DMS153 treated with DMSO at 0.1 percent for 48 hours (cell line): ENCODE results near the gene OGN.
"Not testable (repeated sequence)": the region's sequence is repeated elsewhere in the genome, so short reads cannot be mapped to it uniquely, and the experiment has no call there.

ENCODE experiments used
- DNase-seq: peaks from one replicate; lab custom pipeline; 2025; ENCODE audit not compliant: unreplicated experiment; lab: John Stamatoyannopoulos, UW

The OGN gene, protein sequence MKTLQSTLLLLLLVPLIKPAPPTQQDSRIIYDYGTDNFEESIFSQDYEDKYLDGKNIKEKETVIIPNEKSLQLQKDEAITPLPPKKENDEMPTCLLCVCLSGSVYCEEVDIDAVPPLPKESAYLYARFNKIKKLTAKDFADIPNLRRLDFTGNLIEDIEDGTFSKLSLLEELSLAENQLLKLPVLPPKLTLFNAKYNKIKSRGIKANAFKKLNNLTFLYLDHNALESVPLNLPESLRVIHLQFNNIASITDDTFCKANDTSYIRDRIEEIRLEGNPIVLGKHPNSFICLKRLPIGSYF

DNA sequence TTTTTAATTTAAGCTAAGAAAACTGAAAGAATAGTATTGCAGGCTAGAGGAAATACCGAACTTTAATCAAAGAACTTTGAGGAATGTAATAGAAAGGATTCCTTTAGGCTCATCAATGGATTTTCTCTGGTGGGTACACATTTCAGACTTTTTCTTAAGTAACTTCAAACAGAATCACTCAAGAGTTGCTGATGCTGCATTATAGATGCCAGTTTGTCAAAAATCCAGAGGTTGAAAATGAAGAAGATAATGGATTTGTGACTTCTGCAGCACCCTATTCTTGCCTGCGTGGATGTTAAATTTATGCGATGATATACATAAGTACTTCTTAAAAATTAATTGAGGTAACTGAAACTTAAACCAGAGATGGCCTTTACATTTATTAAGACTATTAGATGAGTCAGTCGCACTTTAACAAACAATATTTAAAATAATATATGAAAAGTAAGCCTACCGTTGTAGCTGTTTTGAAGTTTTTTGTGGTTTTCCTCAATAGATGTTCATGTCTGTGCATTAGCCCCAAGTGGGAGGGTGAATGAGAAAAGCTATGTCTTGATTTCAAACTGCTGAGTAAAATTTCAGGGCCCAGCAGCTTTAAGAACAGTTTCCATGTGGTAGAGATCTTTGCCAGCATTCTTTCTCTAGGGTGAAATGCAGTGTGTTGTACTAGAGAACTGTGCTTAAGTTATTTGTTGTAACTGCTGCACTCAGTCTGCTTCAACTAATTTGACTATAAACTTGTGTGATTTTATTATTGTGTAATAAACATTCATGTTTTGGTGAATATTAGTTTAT, at the start of gene OGN:
Gene OGN, minus strand, starts transcription at position 537 of the 795 bp plus-strand sequence. CDS start 1,171 bp downstream, outside the sequence.
- DNase-seq = no peak

DNA sequence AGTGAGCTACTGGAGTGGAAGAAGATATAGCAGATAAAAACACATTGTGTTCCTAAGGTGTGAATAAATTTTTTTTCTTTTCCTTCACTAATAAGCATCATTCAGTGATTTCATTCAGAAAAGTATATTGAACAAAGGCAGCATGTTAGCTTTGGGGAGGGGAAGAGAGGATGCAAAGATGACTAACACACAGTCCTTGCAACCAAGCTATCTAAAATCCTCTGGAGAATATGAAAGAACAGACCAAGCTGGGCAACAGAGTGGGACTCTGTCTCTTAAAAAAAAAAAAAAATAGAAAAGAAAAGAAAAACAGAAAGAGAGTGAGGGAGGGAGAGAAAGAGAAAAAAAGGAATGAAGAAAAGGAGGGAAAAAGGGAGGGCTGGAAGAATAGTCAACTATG, 42.2 kb upstream of the OGN start:
- DNase-seq = no peak

DNA sequence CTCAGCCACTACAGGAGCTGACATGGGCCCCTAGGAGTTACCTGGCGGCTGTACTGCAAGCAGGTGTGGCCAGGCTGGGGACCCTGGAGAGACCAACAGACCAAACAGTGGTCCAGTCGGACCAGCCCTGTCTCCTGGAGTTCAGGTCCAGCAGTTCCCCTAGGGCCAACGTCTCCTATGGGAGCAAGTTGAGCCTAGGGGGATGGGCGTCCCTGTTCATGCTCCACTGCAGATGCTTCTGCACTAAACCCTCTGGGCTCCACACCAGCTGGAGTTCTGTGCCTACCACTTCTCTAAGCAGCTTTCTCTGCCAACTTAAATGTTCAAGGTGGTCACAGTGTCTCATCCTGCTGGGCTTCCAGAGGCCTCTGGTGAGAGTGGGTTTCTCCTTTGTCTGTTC, 40.5 kb upstream of the OGN start:
- no peak for DNase-seq

- DNase-seq = no peak
Observed at GRCh38 chr9:92440751-92441046, 36.3 kb upstream of the OGN start.

DNA sequence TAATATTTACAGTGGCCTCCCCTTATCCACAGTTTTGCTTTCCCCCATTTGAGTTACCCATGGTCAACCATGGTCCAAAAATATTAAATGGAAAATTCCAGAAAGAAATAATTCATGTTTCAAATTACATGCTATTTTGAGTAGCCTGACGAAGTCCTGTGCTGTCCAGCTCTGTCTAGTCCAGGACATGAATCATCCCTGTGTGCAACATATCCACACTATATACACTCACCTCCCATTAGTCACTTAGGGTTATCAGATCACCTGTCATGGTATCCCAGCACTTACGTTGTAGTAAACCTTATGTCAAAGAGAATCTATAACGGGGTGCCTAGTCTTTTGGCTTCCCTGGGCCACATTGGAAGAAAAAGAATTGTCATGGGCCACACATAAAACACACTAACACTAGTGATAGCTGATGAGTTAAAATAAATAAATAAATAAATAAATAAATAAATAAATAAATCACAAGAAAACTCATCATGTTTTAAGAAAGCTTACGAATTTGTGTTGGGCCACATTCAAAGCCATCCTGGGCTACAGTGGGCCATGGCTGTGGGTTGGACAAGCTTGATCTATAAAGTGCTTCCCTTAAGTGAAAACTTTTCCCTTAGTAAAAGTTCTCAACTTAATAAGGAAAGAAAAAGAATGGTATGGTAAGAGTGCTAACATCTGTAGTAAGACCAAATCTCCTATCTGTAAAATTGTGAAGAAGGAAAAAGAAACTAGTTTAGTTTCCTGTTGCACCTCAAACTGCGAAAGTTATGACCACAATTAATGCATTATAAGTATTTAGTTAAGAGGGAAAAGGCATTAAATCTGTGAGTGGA, 35.8 kb upstream of the OGN start:
- DNase-seq = no peak

DNA sequence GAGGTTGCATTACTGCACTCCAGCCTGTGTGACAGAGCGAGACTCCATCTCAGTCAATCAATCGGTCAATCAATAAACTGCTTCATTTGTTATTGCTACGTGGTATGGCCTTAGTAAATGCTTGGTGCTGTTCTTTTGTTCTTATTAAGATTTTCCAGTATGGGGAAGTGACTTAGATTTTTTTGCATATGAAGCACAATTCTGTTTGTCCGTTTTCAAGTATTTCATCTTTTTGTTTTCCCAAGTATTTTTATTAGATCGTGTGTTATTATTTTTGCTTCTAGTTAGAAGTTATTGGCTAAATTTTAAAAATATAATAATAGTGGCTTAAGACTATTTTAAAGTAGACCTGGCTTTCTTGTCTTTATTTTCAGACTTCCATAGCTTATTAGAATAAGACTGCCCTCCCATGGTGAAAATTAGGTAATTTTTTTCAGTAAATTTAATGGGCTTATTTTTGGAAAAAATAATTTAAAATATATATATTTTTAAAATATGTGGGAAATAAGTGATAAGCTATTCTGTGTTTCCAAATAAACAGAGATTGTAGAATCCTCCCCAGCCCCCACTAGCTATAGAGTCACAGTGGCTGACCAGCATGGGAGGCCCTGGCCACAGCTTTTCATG, 34.6 kb upstream of the OGN start:
- no peak for DNase-seq

DNA sequence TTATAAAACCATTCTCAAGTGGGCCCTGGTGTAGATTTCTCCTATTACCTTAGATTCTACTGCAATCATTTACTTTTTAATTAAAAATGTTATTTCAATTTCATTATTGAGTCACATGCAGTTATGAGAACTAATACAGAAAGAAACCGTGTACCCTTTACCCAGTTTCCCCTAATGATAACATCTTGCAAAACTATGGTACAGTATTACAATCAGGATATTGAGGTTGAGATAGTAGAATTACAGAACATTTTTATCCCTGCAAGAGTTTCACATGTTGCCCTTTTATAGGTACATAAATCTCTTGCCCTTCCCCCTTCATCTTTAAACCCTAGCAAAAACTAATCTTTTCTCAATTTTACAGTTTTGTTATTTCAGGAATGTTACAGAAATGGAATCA, 30.9 kb upstream of the OGN start:
- no peak for DNase-seq

- DNase-seq = no peak
Observed at GRCh38 chr9:92432972-92433548, 28.7 kb upstream of the OGN start.

DNA sequence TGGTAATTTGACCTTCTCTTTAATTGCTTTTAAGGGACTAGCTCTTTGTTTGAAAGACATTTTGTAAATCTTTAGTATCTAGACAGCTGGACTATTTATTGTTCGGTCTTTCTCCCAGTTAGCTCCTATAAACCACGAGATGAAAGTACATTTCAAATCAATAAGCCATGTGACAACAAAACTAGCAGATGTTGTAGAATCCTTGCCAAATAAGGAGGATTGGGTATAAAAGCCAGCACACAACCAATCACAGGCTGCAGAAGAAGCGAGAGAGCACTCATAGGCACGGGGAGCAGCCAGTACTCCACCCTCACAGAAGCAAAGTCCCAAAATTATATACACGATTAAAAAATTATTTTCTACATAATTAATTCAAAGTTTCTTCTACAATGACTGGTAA, 28.0 kb upstream of the OGN start:
- no peak for DNase-seq

GRCh38 chr9:92429836-92430235, 25.5 kb upstream of the OGN start:
- DNase-seq = no peak

GRCh38 chr9:92426501-92427145, 22.2 kb upstream of the OGN start:
- DNase-seq = peak; percentile 31

GRCh38 chr9:92425474-92425873, 21.1 kb upstream of the OGN start:
- DNase-seq = no peak

- no peak for DNase-seq
Observed at GRCh38 chr9:92424340-92424739, 20.0 kb upstream of the OGN start, which contains the start of gene OMD. TSS of gene OMD (minus strand) at chr9:92424471. CDS start at chr9:92417558, 6,913 bp downstream.

DNA sequence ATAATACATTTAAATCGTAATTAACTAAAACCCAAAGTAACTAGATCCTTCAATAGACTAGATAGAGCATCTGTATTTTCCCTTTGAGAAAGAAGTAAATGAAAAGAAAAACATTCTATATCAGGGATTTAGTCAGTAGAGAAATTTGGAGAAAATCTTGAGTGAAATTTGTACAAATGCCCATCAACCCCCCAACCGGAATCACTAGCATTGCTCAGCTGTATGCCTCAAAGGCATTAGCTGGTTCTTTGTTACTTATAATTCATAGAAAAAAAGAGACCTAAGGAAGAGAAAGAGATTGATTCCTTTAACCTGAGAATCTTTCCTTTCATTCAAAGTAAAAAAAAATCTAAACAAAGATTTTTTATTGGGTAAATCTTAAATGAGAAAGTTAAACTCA, 19.2 kb upstream of the OGN start:
- no peak for DNase-seq

DNA sequence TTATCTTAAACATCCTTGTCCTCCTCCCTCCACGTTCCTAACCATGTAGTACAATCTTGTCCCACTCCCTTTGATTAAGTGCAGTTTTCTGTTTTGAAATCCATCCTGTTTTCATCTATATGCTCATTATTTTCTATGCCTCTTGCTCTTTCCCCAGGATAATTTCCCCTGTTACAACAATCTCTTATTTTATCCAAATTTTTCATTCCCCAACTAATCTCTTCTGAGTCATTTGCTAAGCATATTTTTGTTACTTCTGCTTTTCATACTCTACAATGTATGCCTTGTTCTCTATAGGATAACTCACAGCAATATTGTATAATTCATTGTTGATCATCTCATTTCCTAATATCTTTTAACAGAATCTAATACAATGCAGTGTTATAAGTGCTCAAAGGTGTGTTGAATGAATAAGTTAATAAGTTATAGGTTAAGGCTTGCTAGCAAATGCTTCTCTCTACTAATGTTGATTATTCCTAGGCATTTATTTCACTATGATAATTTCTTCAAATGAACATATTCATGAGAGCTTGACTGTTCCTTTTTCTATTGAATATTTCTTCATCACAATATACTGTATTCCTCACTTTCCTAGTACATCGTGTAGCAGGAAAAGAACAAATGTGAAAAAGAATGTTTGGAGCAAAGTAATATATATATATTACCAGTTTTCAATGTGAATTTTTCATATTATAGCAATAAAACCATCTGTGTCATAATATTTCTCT, 18.4 kb upstream of the OGN start:
- DNase-seq = no peak

DNA sequence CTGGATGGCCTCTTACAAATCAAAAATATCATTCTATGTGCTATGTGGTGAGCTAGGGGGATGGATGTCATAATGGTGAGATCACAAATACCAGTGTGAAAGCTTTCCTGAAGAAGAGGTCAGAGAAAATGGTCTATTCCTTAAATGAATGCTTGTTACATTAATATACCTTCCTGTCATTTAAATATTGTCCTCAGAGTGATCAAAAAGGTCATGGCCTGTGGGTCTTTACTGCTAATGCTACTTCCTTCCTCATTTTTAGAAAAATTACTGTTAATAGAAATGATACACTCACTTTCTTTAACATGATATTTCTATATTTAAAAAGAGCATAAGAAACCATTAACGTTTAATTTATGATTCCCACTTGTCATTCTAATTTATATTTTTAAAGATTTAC, 10.2 kb upstream of the OGN start:
- DNase-seq = no peak

- not testable (repeated sequence) for DNase-seq
Observed at GRCh38 chr9:92411157-92411556, 6.8 kb upstream of the OGN start.

DNA sequence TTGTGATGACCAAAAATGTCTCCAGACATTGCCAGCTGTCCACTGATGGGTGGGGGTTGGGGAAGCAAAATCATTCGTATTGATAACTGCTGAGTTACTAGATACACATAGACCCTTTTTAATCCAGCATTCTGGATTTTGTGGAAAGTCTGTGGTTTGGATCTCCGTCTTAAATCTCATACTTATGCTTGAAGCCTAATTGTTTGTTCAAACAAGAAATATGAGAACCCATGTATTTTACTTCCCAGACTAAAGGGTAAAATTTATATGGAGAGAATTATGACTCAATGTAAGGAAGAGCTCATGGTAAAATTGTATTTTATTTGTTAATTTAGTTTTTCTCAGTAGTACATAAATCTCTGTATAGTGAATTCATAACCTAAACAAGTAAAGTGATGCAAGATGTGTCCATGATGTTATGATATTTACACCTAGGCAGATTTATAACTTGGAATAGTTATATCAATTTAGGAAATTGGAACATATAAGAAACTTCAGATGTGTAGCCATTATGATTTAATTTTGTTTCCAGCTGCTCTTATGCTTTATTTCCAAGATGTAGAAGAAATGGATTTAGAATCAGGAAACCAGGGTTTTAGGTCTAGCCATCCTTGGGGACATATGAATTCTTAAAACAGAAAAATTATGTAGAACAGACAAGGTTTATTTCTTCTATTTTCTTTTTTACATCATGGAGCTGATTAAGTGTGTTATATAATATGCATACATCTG, 4.5 kb upstream of the OGN start:
- DNase-seq = no peak

GRCh38 chr9:92407818-92408217, 3.4 kb upstream of the OGN start:
- no peak for DNase-seq
